Vagina (tissue), 2 donors: Measurements from ENCODE around the gene GAN.

ENCODE experiments used
- POLR2A ChIP-seq, 2 donors: fragments of 450-650 bp; IDR thresholded peaks; one replicate each; pipeline ENCODE4 v1.6.1; 2017; ENCODE audit warnings: antibody characterized with exemption in 2 of 2, mild to moderate bottlenecking in 2 of 2, moderate library complexity in 2 of 2
- POLR2AphosphoS5 ChIP-seq, 2 donors: sonication (generic); formaldehyde crosslinking; IDR thresholded peaks; one replicate each; pipeline ENCODE4 v1.9.0; 2017; ENCODE audit warnings: antibody characterized with exemption in 2 of 2, mild to moderate bottlenecking in 2 of 2, low read depth in 1 of 2; ENCODE audit not compliant: insufficient read depth in 1 of 2
- TF ChIP-seq, protein P1 (sequence below), 3 experiments: fragments of 450-650 bp in 2 of 3; fragments of 200-600 bp in 1 of 3; sonication (generic) in 1 of 3; IDR thresholded peaks; one replicate each; pipeline ENCODE4 v1.5.1; 2017 to 2019; ENCODE audit warnings: antibody characterized with exemption in 3 of 3, mild to moderate bottlenecking in 2 of 3, moderate library complexity in 2 of 3

DNA sequence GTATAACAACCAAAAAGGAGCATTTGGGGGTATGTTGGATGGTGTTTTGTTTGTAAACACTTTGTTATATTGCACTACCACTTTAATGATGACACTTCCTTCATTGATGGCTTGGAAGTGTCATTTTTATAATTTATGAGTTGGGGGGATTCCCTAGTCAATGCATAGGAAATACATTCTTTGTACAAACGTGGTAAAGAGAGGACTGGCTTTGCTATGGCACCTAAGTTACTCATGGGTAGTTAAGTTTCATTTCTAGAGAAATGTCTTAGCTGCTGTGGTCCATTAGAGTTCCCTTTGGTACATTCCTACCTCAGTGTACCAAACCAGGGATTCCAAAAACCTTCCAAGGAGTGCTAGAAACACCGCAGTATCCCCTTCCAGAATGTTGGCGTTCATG, 66.2 kb downstream of the GAN start:
- TF ChIP-seq POLR2AphosphoS5 (IDR thresholded peaks at IDR 0.05; ENCODE audit: insufficient read depth in 1 of 2, low read depth in 1 of 2) (no peak), POLR2A (IDR thresholded peaks at IDR 0.05) (no peak)
- TF ChIP-seq, protein P1, sequence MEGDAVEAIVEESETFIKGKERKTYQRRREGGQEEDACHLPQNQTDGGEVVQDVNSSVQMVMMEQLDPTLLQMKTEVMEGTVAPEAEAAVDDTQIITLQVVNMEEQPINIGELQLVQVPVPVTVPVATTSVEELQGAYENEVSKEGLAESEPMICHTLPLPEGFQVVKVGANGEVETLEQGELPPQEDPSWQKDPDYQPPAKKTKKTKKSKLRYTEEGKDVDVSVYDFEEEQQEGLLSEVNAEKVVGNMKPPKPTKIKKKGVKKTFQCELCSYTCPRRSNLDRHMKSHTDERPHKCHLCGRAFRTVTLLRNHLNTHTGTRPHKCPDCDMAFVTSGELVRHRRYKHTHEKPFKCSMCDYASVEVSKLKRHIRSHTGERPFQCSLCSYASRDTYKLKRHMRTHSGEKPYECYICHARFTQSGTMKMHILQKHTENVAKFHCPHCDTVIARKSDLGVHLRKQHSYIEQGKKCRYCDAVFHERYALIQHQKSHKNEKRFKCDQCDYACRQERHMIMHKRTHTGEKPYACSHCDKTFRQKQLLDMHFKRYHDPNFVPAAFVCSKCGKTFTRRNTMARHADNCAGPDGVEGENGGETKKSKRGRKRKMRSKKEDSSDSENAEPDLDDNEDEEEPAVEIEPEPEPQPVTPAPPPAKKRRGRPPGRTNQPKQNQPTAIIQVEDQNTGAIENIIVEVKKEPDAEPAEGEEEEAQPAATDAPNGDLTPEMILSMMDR (IDR thresholded peaks at IDR 0.05), result no peak
